T1000 (cell line): Measurements from ENCODE around the gene EFCAB9.
"Not testable (repeated sequence)": the region's sequence is repeated elsewhere in the genome, so short reads cannot be mapped to it uniquely, and the experiment has no call there.

ENCODE experiments used
- DNase-seq: peaks from one replicate; lab custom pipeline; 2025; ENCODE audit warnings: mixed read lengths; lab: John Stamatoyannopoulos, UW

EFCAB9 gene

GRCh38 chr5:172188033-172188892 is 5.7 kb upstream of the EFCAB9 start, which contains the start of gene STK10:
TSS of gene STK10 (minus strand) at chr5:172188224. CDS start at chr5:172188042, 182 bp downstream.
- DNase-seq = peak; percentile 88

- no peak for DNase-seq
These were observed 4.9 kb upstream of the EFCAB9 start for GRCh38 chr5:172188893-172189692.

GRCh38 chr5:172189693-172190296 is 4.2 kb upstream of the EFCAB9 start:
- no peak for DNase-seq

- no peak for DNase-seq
These were observed 1.2 kb downstream of the EFCAB9 start for GRCh38 chr5:172194985-172195774.

- not testable (repeated sequence) for DNase-seq
These were observed 3.8 kb downstream of the EFCAB9 start for GRCh38 chr5:172197775-172198174.

GRCh38 chr5:172199446-172199845 is 5.5 kb downstream of the EFCAB9 start:
- no peak for DNase-seq

GRCh38 chr5:172200476-172200875 is 6.5 kb downstream of the EFCAB9 start:
- no peak for DNase-seq

GRCh38 chr5:172205984-172206383 is 12.0 kb downstream of the EFCAB9 start:
- DNase-seq = not testable (repeated sequence)

GRCh38 chr5:172207511-172207910 is 13.5 kb downstream of the EFCAB9 start:
- no peak for DNase-seq

GRCh38 chr5:172209714-172210113 is 15.7 kb downstream of the EFCAB9 start:
- no peak for DNase-seq

- DNase-seq = no peak
These were observed 17.7 kb downstream of the EFCAB9 start for GRCh38 chr5:172211676-172212075.

GRCh38 chr5:172213126-172213525 is 19.2 kb downstream of the EFCAB9 start:
- DNase-seq = no peak

GRCh38 chr5:172216345-172216744 is 22.4 kb downstream of the EFCAB9 start:
- DNase-seq = no peak

- DNase-seq = no peak
These were observed 25.3 kb downstream of the EFCAB9 start for GRCh38 chr5:172219296-172219695.

GRCh38 chr5:172223901-172224873 is 30.2 kb downstream of the EFCAB9 start:
- no peak for DNase-seq

GRCh38 chr5:172224996-172225395 is 31.0 kb downstream of the EFCAB9 start:
- no peak for DNase-seq

GRCh38 chr5:172229904-172230303 is 35.9 kb downstream of the EFCAB9 start:
- DNase-seq = no peak

- DNase-seq = no peak
These were observed 40.1 kb downstream of the EFCAB9 start for GRCh38 chr5:172234031-172234430.

GRCh38 chr5:172235132-172235780 is 41.3 kb downstream of the EFCAB9 start:
- DNase-seq = no peak
